ENCODE data around the gene ZBBX. TPM values are rescaled to one million over a fixed set of nuclear protein-coding genes. Genes with fewer than 3 reads are reported as not detected.

ZBBX gene
- total RNA-seq, 2 donors from 2014 or later: 3.0 TPM; not detected in 1

GRCh38 chr3:167306319-167306718 lies 73.8 kb downstream of the ZBBX start:
- no peak overlapping the region for H3K4me3 ChIP-seq
- no peaks in the 10 kb centered on the region for H3K4me1 ChIP-seq (replicated peaks)
- H3K36me3 ChIP-seq: no peaks in the 10 kb centered on the region
- TF ChIP-seq POLR2AphosphoS5 (IDR thresholded peaks at IDR 0.05) (no peak), CTCF (IDR thresholded peaks at IDR 0.05) (no peak), POLR2A (IDR thresholded peaks at IDR 0.05) (no peak)
- no peak overlapping the region for H3K27ac ChIP-seq
- DNase-seq (ENCODE audit: low spot score): no peak
- H3K9me3 ChIP-seq: no peaks in the 10 kb centered on the region
- H3K27me3 ChIP-seq (replicated peaks; ENCODE audit: insufficient read depth): no peaks in the 10 kb centered on the region
- WGBS: 23% methylated on average over 1 of the region's 1 CpG
- intact Hi-C loops (cut with DNase I): no loop called here

- WGBS: 0% methylated on average over 1 of the region's 1 CpG
- no peak overlapping the region for H3K4me3 ChIP-seq
- no peaks in the 10 kb centered on the region for H3K36me3 ChIP-seq
- H3K27me3 ChIP-seq (replicated peaks; ENCODE audit: insufficient read depth): no peaks in the 10 kb centered on the region
- intact Hi-C loops (cut with DNase I): no loop called here
- H3K9me3 ChIP-seq: no peaks in the 10 kb centered on the region
- no peak for TF ChIP-seq POLR2AphosphoS5 (IDR thresholded peaks at IDR 0.05)
- no peak for TF ChIP-seq POLR2A (IDR thresholded peaks at IDR 0.05)
- no peaks in the 10 kb centered on the region for H3K4me1 ChIP-seq (replicated peaks)
- no peak overlapping the region for H3K27ac ChIP-seq
- DNase-seq (ENCODE audit: low spot score): no peak
Measured at GRCh38 chr3:167305340-167305890, 74.7 kb downstream of the ZBBX start.

- no peak overlapping the region for H3K27ac ChIP-seq
- DNase-seq (ENCODE audit: low spot score): no peak
- H3K36me3 ChIP-seq: no peaks in the 10 kb centered on the region
- no peaks in the 10 kb centered on the region for H3K9me3 ChIP-seq
- H3K27me3 ChIP-seq (replicated peaks; ENCODE audit: insufficient read depth): no peaks in the 10 kb centered on the region
- H3K4me1 ChIP-seq (replicated peaks): no peaks in the 10 kb centered on the region
- intact Hi-C loops (cut with DNase I): no loop called here
- H3K4me3 ChIP-seq: no peak overlapping the region
- TF ChIP-seq POLR2AphosphoS5 (IDR thresholded peaks at IDR 0.05) (no peak), POLR2A (IDR thresholded peaks at IDR 0.05) (no peak), CTCF (IDR thresholded peaks at IDR 0.05) (no peak)
- 62% methylated on average over 3 of the region's 3 CpGs for WGBS
Measured at GRCh38 chr3:167304077-167304476, 76.0 kb downstream of the ZBBX start.

- intact Hi-C loops (cut with DNase I): no loop called here
- 82% methylated on average over 2 of the region's 2 CpGs for WGBS
- Histone ChIP-seq H3K27me3 (replicated peaks; ENCODE audit: insufficient read depth) (no peaks in the 10 kb centered on the region), H3K9me3 (no peaks in the 10 kb centered on the region), H3K27ac (no peak overlapping the region), H3K36me3 (no peaks in the 10 kb centered on the region), H3K4me3 (no peak overlapping the region), H3K4me1 (replicated peaks) (no peaks in the 10 kb centered on the region)
- TF ChIP-seq POLR2A (IDR thresholded peaks at IDR 0.05) (no peak), POLR2AphosphoS5 (IDR thresholded peaks at IDR 0.05) (no peak), CTCF (IDR thresholded peaks at IDR 0.05) (no peak)
- DNase-seq (ENCODE audit: low spot score): no peak
Measured at GRCh38 chr3:167302678-167303077, 77.4 kb downstream of the ZBBX start.

- Histone ChIP-seq H3K36me3 (no peaks in the 10 kb centered on the region), H3K4me3 (no peak overlapping the region), H3K4me1 (replicated peaks) (no peaks in the 10 kb centered on the region), H3K27me3 (replicated peaks; ENCODE audit: insufficient read depth) (no peaks in the 10 kb centered on the region), H3K9me3 (no peaks in the 10 kb centered on the region), H3K27ac (no peak overlapping the region)
- intact Hi-C loops (cut with DNase I): no loop called here
- no peak for DNase-seq (ENCODE audit: low spot score)
- no peak for TF ChIP-seq POLR2A (IDR thresholded peaks at IDR 0.05)
- TF ChIP-seq POLR2AphosphoS5 (IDR thresholded peaks at IDR 0.05): no peak
- TF ChIP-seq CTCF (IDR thresholded peaks at IDR 0.05): no peak
Measured at GRCh38 chr3:167300207-167300606, 79.9 kb downstream of the ZBBX start.
